Measurements from ENCODE around the gene CYTL1.

DNA sequence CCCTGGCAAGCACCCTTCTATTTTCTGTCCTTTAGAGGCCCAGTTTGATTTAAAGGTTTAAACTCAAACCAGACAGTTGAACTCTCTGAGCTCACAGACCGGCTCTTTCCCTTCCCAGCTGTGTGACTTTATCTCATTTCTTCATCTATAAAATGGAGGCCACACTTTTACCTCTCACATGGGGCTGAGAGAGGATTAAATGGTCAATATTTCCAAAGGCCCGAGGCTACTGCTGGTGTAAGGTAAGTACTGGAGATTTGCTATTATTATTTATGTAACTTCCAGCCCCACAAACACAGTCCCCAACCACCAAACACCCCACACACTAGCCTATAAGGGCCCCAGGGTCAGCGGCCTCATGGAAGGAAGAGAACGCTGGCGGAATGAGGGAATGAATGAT, 13.6 kb upstream of the CYTL1 start:
- TF ChIP-seq, protein P1, sequence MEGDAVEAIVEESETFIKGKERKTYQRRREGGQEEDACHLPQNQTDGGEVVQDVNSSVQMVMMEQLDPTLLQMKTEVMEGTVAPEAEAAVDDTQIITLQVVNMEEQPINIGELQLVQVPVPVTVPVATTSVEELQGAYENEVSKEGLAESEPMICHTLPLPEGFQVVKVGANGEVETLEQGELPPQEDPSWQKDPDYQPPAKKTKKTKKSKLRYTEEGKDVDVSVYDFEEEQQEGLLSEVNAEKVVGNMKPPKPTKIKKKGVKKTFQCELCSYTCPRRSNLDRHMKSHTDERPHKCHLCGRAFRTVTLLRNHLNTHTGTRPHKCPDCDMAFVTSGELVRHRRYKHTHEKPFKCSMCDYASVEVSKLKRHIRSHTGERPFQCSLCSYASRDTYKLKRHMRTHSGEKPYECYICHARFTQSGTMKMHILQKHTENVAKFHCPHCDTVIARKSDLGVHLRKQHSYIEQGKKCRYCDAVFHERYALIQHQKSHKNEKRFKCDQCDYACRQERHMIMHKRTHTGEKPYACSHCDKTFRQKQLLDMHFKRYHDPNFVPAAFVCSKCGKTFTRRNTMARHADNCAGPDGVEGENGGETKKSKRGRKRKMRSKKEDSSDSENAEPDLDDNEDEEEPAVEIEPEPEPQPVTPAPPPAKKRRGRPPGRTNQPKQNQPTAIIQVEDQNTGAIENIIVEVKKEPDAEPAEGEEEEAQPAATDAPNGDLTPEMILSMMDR (IDR thresholded peaks at IDR 0.05) = no peak
- TF ChIP-seq POLR2A (IDR thresholded peaks at IDR 0.05) = no peak

Measured in right lobe of liver (tissue), 4 donors.